ENCODE results near the gene C1orf116.

C1orf116 gene

GRCh38 chr1:207009945-207010344 lies 22.6 kb downstream of the C1orf116 start:
- Histone ChIP-seq H3K4me1 (ENCODE audit: insufficient read depth, low read length) (no peaks in the 10 kb centered on the region), H3K36me3 (ENCODE audit: insufficient read depth, low read length) (no peaks in the 10 kb centered on the region), H3K9ac (ENCODE audit: low read depth, low read length) (no peak overlapping the region)

GRCh38 chr1:207009182-207009850 lies 23.2 kb downstream of the C1orf116 start:
- Histone ChIP-seq H3K9me3 (ENCODE audit: control insufficient read depth, insufficient read depth, low read length) (no peaks in the 10 kb centered on the region), H3K36me3 (ENCODE audit: insufficient read depth, low read length) (no peaks in the 10 kb centered on the region), H3K4me1 (ENCODE audit: insufficient read depth, low read length) (no peaks in the 10 kb centered on the region)

More at GRCh38 chr1:207009945-207010344, 22.6 kb downstream of the C1orf116 start:
- no peaks in the 10 kb centered on the region for H3K9me3 ChIP-seq (ENCODE audit: control insufficient read depth, insufficient read depth, low read length)

DNA sequence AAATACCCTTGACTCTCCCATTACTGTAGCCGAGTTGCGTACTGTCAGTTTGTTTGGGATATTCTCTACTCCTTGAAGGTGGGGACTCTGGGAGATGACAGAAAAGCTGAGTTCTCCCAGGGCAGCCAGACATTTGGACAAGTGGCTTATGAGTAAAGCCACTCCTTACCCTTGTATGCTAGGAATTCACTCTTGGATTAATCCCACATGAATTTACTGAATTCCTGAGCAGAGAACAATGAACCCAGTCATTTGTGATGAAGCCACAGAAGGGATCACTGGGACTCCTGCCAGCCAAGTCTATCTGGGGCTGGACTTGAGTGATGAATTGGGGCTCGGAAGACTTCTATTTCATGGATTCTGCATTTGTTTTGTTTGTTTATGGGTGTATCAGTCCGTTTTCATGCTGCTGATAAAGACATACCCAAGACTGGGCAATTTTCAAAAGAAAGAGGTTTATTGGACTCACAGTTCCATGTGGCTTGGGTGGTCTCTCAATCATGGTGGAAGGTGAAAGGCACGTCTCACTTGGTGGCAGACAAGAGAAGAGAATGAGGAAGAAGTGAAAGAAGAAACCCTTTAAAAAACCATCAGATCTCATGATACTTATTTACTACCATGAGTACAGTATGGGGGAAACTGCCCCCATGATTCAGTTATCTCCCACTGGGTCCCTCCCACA lies 25.1 kb downstream of the C1orf116 start:
- H3K9me3 ChIP-seq (ENCODE audit: control insufficient read depth, insufficient read depth, low read length) = no peaks in the 10 kb centered on the region
- no peaks in the 10 kb centered on the region; the same call in 1 of the 2 replicates for H3K4me1 ChIP-seq (ENCODE audit: insufficient read depth, low read length)
- H3K36me3 ChIP-seq (ENCODE audit: insufficient read depth, low read length) = no peaks in the 10 kb centered on the region
- H3K9ac ChIP-seq (ENCODE audit: low read depth, low read length) = no peak overlapping the region

More at GRCh38 chr1:207009182-207009850, 23.2 kb downstream of the C1orf116 start:
- H3K9ac ChIP-seq (ENCODE audit: low read depth, low read length) = no peak overlapping the region

DNA sequence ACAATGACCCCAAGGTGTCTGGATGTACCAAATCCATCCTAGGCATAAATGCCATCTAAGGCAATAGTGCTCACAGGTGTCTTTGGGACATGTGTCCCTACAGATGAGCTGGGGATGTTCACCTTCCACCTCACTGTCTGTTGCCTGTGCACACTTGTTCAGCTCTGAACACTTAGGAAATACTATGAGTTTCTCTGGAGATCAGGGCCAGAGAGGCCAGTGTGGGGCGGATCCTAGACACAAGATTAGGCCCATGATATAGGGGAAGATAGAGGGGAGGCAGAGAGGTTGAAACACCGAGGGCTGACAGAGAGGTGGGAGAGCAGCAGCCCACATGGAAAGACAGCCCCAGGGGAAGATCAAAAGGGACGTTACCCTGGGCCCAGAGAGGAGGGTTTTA lies 25.6 kb downstream of the C1orf116 start:
- Histone ChIP-seq H3K4me1 (ENCODE audit: insufficient read depth, low read length) (no peaks in the 10 kb centered on the region; the same call in 1 of the 2 replicates), H3K36me3 (ENCODE audit: insufficient read depth, low read length) (no peaks in the 10 kb centered on the region), H3K9me3 (ENCODE audit: control insufficient read depth, insufficient read depth, low read length) (no peaks in the 10 kb centered on the region), H3K9ac (ENCODE audit: low read depth, low read length) (no peak overlapping the region)

GRCh38 chr1:207006083-207006482 lies 26.5 kb downstream of the C1orf116 start:
- Histone ChIP-seq H3K9me3 (ENCODE audit: control insufficient read depth, insufficient read depth, low read length) (no peaks in the 10 kb centered on the region), H3K9ac (ENCODE audit: low read depth, low read length) (no peak overlapping the region), H3K36me3 (ENCODE audit: insufficient read depth, low read length) (no peaks in the 10 kb centered on the region), H3K4me1 (ENCODE audit: insufficient read depth, low read length) (no peaks in the 10 kb centered on the region; the same call in 1 of the 2 replicates)

DNA sequence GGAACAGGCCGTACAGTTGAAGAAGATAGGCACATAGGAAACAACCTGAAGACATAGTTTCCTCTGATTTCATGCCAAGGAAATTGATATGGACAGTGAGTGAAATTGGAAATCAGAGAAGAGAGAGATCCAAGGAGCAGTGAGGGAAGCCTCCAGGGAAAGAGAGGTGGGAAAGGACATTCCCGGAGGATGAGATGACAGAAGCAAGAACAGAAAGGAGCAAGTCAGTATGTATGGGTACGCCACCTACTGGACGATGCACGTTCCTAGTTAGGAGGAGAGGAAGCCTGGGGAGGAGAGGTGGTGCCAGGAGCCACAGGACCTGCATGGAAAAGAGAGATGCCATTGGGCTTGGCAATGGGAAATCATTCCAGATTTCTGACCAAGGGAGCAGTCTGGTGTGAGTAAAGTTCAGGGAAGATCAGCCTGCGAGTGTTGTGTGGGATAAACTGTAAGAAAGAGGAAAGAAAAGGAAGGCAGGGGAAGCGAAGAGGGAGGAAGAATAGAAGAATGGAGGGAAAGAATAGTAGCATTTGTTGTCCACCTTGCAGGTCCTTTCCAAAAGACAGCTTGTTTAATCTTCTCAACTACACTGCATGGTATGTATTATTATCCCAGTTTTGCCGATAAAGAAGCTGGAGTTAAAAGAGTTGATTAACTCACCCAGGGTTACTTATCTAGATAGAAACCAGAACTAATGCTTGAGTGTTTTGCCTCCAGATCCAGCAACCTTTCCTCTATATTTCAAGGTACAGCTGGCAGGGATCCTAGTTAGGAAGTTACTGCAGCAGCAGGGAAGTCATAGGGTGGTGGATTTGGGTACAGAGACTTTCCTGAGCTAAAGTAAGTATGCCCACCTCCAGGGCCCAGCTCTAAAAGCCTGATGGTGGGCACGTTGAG lies 27.4 kb downstream of the C1orf116 start:
- Histone ChIP-seq H3K9me3 (ENCODE audit: control insufficient read depth, insufficient read depth, low read length) (no peaks in the 10 kb centered on the region), H3K9ac (ENCODE audit: low read depth, low read length) (no peak overlapping the region), H3K4me1 (ENCODE audit: insufficient read depth, low read length) (no peaks in the 10 kb centered on the region; the same call in 1 of the 2 replicates), H3K36me3 (ENCODE audit: insufficient read depth, low read length) (no peaks in the 10 kb centered on the region)

DNA sequence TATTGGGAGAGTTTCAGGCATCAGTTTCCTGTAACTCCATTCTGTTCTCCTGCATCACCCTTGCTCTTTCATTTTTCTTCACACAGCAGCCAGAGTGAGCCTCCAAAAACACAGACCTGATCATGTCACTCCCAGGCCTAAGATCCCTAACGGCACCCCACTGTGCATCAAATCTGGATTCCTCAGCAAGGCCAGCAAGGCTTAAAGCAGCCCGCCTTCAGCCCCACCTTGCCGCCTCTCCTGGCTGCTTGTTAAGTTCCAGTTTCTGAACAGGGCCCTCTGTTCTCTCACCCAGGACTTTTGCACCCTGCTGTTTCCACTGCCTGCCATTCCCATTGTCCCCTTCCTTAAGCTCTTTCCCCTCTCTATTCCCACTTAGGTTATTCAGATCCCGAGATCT lies 29.3 kb downstream of the C1orf116 start:
- no peaks in the 10 kb centered on the region; the same call in 1 of the 2 replicates for H3K4me1 ChIP-seq (ENCODE audit: insufficient read depth, low read length)
- no peak overlapping the region for H3K9ac ChIP-seq (ENCODE audit: low read depth, low read length)

DNA sequence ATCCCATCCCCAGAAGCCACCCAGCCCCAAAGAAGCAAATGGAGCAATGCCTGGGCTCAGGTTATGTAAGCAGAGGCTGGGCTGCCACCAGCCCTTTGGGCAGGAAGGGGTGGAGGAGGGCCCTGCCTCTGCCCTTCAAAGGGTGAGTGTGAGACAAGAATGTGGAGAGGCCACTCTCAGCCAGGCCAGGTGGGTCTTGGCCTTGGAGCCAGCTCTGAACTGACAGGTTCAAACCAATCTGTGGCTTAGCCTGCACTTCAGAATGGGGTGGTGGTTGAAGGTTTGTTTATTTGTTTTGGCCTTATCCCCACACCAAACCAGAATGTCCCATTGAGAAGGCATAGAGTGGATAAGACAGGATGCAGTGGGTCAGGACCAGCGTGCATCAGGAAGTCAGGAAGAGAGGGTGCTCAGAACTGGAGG lies 29.8 kb downstream of the C1orf116 start:
- no peaks in the 10 kb centered on the region for H3K9me3 ChIP-seq (ENCODE audit: control insufficient read depth, insufficient read depth, low read length)
- H3K36me3 ChIP-seq (ENCODE audit: insufficient read depth, low read length) = no peaks in the 10 kb centered on the region
- H3K9ac ChIP-seq (ENCODE audit: low read depth, low read length) = no peak overlapping the region
- no peaks in the 10 kb centered on the region; the same call in 1 of the 2 replicates for H3K4me1 ChIP-seq (ENCODE audit: insufficient read depth, low read length)

More for the DNA sequence above, 29.3 kb downstream of the C1orf116 start:
- Histone ChIP-seq H3K36me3 (ENCODE audit: insufficient read depth, low read length) (no peaks in the 10 kb centered on the region), H3K9me3 (ENCODE audit: control insufficient read depth, insufficient read depth, low read length) (no peaks in the 10 kb centered on the region)

- H3K9me3 ChIP-seq (ENCODE audit: control insufficient read depth, insufficient read depth, low read length) = no peaks in the 10 kb centered on the region
- no peak overlapping the region for H3K9ac ChIP-seq (ENCODE audit: low read depth, low read length)
- H3K36me3 ChIP-seq (ENCODE audit: insufficient read depth, low read length) = no peaks in the 10 kb centered on the region
- no peaks in the 10 kb centered on the region; the same call in 1 of the 2 replicates for H3K4me1 ChIP-seq (ENCODE audit: insufficient read depth, low read length)
Observed at GRCh38 chr1:207001492-207002245, 30.9 kb downstream of the C1orf116 start.

DNA sequence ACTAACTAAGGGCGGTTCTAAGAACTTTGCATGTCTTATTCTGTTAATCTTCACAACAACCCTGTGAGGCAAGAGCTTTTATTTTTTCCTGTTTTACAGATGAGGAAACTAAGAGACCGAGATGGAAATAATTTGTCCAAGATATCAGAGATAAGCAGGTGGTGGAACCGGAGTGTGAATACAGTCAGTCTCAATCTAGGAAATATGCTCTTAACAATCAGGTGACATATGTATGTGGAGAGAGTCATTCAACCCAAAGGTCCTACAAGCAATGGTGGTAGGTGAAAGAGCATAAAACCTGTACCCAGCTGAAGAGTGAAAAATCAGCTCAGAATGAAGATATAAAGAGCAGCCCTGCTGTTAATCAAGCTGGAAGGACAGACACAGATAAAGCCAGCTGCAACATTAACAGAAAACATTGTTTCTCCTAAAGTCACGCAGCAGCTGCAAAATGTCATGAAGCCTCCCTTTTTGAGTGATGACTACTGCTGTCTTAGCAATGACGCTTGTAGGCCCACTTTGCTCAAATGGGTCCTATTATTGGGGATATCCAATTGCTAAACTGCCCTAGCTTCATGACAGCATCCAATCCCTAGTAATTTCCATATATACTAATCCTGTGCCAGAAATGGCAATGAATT lies 31.8 kb downstream of the C1orf116 start:
- no peak overlapping the region for H3K9ac ChIP-seq (ENCODE audit: low read depth, low read length)
- no peaks in the 10 kb centered on the region for H3K36me3 ChIP-seq (ENCODE audit: insufficient read depth, low read length)
- H3K9me3 ChIP-seq (ENCODE audit: control insufficient read depth, insufficient read depth, low read length) = no peaks in the 10 kb centered on the region
- H3K4me1 ChIP-seq (ENCODE audit: insufficient read depth, low read length) = no peaks in the 10 kb centered on the region; the same call in 1 of the 2 replicates

DNA sequence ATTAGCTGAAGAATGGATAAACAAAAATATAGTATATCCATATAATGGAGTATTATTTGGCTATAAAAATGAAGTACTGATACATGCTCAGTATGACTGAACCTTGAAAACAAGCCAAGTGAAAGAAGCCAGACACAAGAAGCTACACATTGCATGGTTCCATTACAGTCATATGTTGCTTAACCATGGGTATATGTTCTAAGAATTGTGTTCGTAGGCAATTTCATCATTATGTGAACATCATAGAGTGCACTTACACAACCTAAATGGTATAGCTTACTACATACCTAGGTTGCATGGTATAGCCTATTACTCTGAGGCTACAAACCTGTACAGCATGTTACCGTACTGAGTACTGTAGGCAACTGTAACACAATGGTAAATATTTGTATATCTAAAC lies 33.7 kb downstream of the C1orf116 start:
- Histone ChIP-seq H3K9ac (ENCODE audit: low read depth, low read length) (no peak overlapping the region), H3K9me3 (ENCODE audit: control insufficient read depth, insufficient read depth, low read length) (no peaks in the 10 kb centered on the region), H3K4me1 (ENCODE audit: insufficient read depth, low read length) (no peaks in the 10 kb centered on the region; the same call in 1 of the 2 replicates), H3K36me3 (ENCODE audit: insufficient read depth, low read length) (no peaks in the 10 kb centered on the region)

GRCh38 chr1:206992790-206993189 lies 39.8 kb downstream of the C1orf116 start:
- Histone ChIP-seq H3K9ac (ENCODE audit: low read depth, low read length) (no peak overlapping the region), H3K4me1 (ENCODE audit: insufficient read depth, low read length) (no peaks in the 10 kb centered on the region), H3K36me3 (ENCODE audit: insufficient read depth, low read length) (no peaks in the 10 kb centered on the region), H3K9me3 (ENCODE audit: control insufficient read depth, insufficient read depth, low read length) (no peaks in the 10 kb centered on the region)

- H3K9me3 ChIP-seq (ENCODE audit: control insufficient read depth, insufficient read depth, low read length) = no peaks in the 10 kb centered on the region
- peaks cover 16% of the 10 kb centered on the region for H3K4me1 ChIP-seq (ENCODE audit: insufficient read depth, low read length)
- no peak overlapping the region for H3K9ac ChIP-seq (ENCODE audit: low read depth, low read length)
- no peaks in the 10 kb centered on the region for H3K36me3 ChIP-seq (ENCODE audit: insufficient read depth, low read length)
Observed at GRCh38 chr1:206987873-206988272, 44.7 kb downstream of the C1orf116 start.
